Measurements from ENCODE around the gene TRMT2B.
A peak's percentile ranks its signal among the peaks of the same experiment; 100 is the strongest.
"Not testable (repeated sequence)": the region's sequence is repeated elsewhere in the genome, so short reads cannot be mapped to it uniquely, and the experiment has no call there.

The TRMT2B gene, protein sequence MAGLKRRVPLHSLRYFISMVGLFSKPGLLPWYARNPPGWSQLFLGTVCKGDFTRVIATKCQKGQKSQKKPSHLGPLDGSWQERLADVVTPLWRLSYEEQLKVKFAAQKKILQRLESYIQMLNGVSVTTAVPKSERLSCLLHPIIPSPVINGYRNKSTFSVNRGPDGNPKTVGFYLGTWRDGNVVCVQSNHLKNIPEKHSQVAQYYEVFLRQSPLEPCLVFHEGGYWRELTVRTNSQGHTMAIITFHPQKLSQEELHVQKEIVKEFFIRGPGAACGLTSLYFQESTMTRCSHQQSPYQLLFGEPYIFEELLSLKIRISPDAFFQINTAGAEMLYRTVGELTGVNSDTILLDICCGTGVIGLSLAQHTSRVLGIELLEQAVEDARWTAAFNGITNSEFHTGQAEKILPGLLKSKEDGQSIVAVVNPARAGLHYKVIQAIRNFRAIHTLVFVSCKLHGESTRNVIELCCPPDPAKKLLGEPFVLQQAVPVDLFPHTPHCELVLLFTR

GRCh38 chrX:101051549-101052302, at the start of gene TRMT2B:
TSS of gene TRMT2B (minus strand) at chrX:101052111. CDS start at chrX:101042289, 9,822 bp downstream.
- DNase-seq, result peak; percentile 62

DNA sequence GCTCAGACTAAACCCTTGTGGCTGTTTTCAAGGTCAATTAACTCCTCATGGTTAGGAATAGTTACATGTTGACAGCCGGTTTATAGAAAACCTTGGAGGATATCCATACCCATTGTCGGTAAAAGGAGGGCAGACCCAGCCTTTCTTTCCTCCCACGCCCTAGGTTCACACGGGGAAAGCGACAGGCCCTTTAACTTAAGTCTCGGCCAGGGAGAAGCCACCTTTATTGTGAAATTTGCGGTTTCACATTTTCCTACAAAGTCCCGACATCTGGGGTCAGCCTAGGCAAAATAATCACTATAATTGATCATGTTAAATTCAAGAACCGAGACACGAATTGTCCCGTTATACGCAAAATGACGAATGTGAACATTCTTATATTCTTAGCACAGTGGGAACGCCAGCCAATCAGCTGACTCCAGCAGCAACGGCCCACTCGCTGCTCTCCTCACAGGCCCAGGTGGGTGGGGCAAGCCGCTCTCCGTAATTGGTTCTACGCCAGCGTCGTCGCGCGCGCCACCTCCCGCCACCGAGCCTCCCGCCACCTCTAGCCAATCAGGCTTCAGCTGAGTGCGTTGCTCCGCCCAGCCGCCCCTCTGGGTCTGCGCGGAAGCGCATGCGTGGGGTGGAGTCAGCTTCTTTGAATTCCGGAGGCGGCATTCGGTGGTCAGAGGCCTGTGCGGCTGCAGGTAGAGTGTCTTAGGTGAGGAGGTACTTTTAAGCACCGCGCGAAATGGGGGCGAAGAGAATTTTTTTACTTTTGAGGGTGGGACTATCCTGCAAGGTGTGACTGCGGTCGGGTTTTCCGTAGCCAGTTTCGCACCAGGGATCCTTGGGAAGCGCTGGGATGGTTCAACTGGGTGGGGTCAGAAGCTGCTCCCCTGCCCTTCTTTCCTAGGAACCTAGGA, 45.9 kb upstream of the TRMT2B start, which contains the start of gene CENPI:
TSS of gene CENPI (plus strand) at position 659 of the 908 bp plus-strand sequence. CDS start 2,867 bp downstream, outside the sequence.
- peak; percentile 85 for DNase-seq

DNA sequence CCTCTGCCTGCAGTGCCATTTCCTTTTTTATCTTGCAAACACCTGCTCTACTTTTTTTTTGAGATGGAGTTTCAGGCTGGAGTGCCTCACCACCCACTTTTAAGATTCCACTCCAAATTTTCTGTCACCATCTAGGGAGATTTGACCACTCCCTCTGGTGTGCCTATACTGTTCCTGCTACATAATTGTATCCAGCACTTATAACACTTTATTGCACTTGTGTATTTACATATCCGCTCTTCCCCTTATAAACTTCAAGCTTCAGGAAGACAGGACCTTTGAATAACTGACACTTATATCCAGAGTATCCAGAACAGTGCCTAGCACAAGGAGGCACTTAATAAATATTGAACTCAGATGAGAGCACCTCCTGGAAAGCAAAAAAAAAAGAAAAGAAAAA, 39.9 kb upstream of the TRMT2B start:
- no peak for DNase-seq

GRCh38 chrX:101081231-101081630, 29.3 kb upstream of the TRMT2B start:
- no peak for DNase-seq

- no peak for DNase-seq
Observed at GRCh38 chrX:101080326-101081124, 28.6 kb upstream of the TRMT2B start.

- no peak for DNase-seq
Observed at GRCh38 chrX:101079736-101080270, 27.9 kb upstream of the TRMT2B start.

GRCh38 chrX:101078716-101079598, 27.0 kb upstream of the TRMT2B start, which contains the start of gene TMEM35A:
TSS of gene TMEM35A (plus strand) at chrX:101078879. CDS start at chrX:101079003, 124 bp downstream.
- DNase-seq, result no peak

- DNase-seq, result no peak
Observed at GRCh38 chrX:101071582-101071981, 19.7 kb upstream of the TRMT2B start.

DNA sequence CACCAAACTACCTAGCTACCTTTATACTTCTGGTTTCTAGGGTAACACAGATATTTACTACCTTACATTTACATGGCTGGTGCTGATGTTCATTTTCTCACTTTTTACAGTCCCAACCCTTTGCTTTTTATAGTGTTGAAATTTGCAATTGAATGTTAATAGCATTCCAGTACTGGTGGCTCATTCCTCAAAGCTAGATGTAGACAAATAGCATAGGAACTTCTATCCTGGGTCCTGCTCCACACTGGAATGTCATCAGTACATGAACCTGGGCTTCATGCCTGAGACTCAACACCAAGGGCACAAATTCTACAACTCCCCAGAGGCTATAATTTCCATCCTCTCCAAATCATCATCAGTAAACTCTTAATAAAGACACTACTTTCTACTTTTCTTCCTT, 10.3 kb upstream of the TRMT2B start:
- no peak for DNase-seq

- DNase-seq, result no peak
Observed at GRCh38 chrX:101057093-101057714, 5.3 kb upstream of the TRMT2B start.

DNA sequence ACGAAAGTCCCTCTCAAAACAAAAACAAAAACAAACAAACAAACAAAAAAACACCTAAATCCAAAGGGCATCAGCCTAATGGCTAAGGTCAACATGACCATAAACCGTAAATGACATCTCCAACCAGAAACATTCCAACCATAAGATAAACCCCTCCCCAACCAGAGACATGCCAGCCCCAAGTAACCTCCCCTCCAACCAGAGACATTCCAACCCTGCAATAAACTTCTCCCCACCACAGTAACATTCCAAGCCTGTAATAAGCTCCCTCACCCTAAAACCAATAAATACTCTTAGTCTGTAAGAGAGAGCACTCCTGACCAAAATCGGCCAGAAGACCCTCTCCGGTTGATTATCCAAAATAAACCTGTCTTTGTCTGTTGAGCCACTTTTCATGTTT, 4.6 kb upstream of the TRMT2B start:
- not testable (repeated sequence) for DNase-seq

GRCh38 chrX:101051153-101051548, 760 bp downstream of the TRMT2B start:
- DNase-seq, result no peak

DNA sequence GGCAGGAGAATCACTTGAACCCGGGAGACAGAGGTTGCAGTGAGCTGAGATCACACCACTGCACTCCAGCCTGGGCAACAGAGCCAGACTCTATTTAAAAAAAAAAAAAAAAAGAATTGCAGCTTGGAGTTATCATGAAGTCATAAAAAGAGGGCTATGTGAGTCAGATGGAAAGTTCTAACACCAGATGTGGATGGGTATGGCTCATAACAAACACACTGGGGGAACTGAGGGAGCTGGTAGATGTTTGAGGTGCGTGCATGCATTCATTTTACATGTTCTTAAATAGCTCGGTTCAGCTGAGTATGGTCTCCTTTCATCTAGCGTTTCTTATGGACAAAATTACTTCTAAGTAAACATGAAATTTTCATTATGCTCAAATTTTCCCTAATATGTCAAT, 11.7 kb downstream of the TRMT2B start:
- no peak for DNase-seq

DNA sequence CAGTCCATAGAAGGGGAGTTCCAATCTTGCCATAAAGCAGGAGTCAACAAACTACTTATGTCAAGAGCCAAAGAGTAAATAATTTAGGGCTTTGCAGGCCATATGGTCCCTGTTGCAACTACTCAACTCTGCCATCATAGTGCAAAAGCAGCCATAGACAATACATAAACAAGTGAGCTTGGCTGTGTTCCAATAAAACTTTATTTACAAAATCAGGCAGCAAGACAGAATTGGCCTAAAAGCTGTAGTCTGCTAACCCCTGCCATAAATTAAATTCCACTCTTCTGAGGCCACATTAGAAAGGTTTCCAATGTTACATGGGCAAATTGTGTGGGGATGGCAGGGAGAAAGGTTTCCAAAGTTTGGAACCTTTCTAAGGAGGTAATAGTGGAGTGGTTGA, 14.7 kb downstream of the TRMT2B start:
- DNase-seq, result no peak

GRCh38 chrX:101029665-101030064, 22.2 kb downstream of the TRMT2B start:
- DNase-seq, result no peak

- DNase-seq, result no peak
Observed at GRCh38 chrX:101028562-101028961, 23.3 kb downstream of the TRMT2B start.

DNA sequence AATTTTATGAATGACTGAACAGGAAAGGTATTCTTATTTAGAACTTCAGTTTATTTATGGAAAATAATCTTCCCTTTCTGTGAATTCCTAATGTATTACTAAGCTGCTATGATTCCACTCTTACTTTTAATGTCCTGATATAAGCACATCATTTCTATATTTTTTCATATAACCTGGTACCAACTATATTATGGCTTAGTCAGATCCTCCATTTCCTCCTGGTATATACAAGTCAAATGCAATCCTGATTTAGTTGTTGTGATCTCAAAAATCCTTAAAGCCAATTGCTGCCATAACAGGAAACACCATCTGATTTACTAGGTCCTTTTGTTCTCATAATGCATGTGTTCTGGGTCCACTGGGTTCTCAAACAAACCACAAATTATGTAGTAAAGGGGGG, 26.8 kb downstream of the TRMT2B start:
- DNase-seq, result no peak

DNA sequence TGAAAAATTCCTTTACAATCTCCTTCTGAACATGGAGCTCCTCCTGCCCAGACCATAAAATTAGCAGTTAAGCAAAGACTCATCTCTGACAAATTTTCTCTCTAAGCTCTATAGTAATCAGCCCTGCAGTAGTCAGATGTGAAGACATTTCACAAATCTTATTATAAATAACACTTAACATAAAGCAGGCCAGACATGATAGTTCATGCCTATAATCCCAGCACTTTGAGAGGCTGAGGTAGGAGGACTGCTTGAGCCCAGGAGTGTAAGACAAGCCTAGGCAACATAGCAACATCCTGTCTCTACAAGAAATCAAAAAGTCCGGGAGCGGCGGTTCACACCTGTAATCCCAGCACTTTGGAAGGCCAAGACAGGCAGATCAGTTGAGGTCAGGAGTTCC, 29.9 kb downstream of the TRMT2B start:
- no peak for DNase-seq

GRCh38 chrX:101012031-101012430, 39.9 kb downstream of the TRMT2B start:
- not testable (repeated sequence) for DNase-seq

DNA sequence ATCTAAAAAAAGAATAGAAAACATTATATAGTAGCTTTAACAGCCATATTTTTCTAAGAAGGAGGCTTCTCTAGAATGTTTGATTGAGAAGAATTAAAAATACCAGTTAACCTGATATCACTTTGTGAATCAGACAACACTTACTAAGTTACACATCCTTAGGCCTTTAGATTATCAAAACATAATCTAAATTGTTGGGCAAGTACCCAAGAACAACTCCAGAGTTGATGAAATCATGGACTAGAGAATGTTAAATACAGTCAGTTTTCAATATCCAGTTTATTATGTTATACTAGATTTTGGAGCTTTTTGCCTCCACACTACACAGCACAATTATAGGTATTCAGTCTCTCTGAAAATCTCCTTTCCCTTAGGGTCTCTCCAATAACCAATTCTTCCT, 42.8 kb downstream of the TRMT2B start:
- no peak for DNase-seq
